ENCODE data around the gene VWF.

GRCh38 chr12:6059221-6059620 lies 65.2 kb downstream of the VWF start:
- TF ChIP-seq CTCF (IDR thresholded peaks at IDR 0.05; ENCODE audit: low read depth, low read length) (no peak), POLR2A (IDR thresholded peaks at IDR 0.05; ENCODE audit: extremely low read depth, insufficient read length) (no peak)

Data from NB4 (cell line).